ENCODE results near the gene KRT8. TPM values are rescaled to one million over a fixed set of nuclear protein-coding genes. Genes with fewer than 3 reads are reported as not detected.

The KRT8 gene
- total and polyA plus RNA-seq, 7 donors, result 20.6 to 3,526 (median 63.1) TPM

- H3K27me3 ChIP-seq, result peaks cover 6 to 19% (median 12%) of the 10 kb centered on the region in 3 donors
- H3K27ac ChIP-seq, result no peak overlapping the region
- no peaks in the 10 kb centered on the region for H3K36me3 ChIP-seq
- no peak for TF ChIP-seq POLR2A (IDR thresholded peaks at IDR 0.05)
- TF ChIP-seq POLR2AphosphoS5 (IDR thresholded peaks at IDR 0.05), result no peak
- TF ChIP-seq EP300 (IDR thresholded peaks at IDR 0.05), result no peak
- TF ChIP-seq CTCF (IDR thresholded peaks at IDR 0.05), result no peak
- intact Hi-C loops (cut with DNase I), result no loop called here
- H3K4me1 ChIP-seq, result peaks cover 0 to 11% (median 9%) of the 10 kb centered on the region in 4 donors
- no peak overlapping the region for H3K4me3 ChIP-seq
- H3K9me3 ChIP-seq, result no peaks in the 10 kb centered on the region
- 59 to 92% methylated on average over 1 of the region's 1 CpG for WGBS, 2 donors
- DNase-seq, result no peak
These were observed 46.2 kb upstream of the KRT8 start for GRCh38 chr12:52951126-52951525.

- TF ChIP-seq CTCF (IDR thresholded peaks at IDR 0.05) (no peak), POLR2AphosphoS5 (IDR thresholded peaks at IDR 0.05) (no peak), POLR2A (IDR thresholded peaks at IDR 0.05) (no peak), EP300 (IDR thresholded peaks at IDR 0.05) (no peak)
- Histone ChIP-seq H3K27ac (no peak overlapping the region), H3K9me3 (no peaks in the 10 kb centered on the region), H3K4me3 (peak overlapping the region in 1 of 4 donors; percentile 43), H3K36me3 (no peaks in the 10 kb centered on the region), H3K4me1 (peaks cover 0 to 11% (median 9%) of the 10 kb centered on the region in 4 donors), H3K27me3 (peaks cover 6 to 19% (median 12%) of the 10 kb centered on the region in 3 donors)
- intact Hi-C loops (cut with DNase I), result no loop called here
- WGBS, 2 donors, result 22 to 75% methylated on average over 7 of the region's 7 CpGs
- no peak for DNase-seq
These were observed 45.7 kb upstream of the KRT8 start for GRCh38 chr12:52950553-52950952.

- no peaks in the 10 kb centered on the region for H3K36me3 ChIP-seq
- WGBS, 2 donors, result 7 to 44% methylated on average over 13 of the region's 13 CpGs
- H3K4me1 ChIP-seq, result peaks cover 0 to 11% (median 9%) of the 10 kb centered on the region in 4 donors
- peak overlapping the region in 2 of 4 donors; percentile 57 to 68 for H3K27ac ChIP-seq
- no peaks in the 10 kb centered on the region for H3K9me3 ChIP-seq
- TF ChIP-seq EP300 (IDR thresholded peaks at IDR 0.05), result no peak
- TF ChIP-seq CTCF (IDR thresholded peaks at IDR 0.05), result no peak
- peak in 1 of 4 donors; percentile 18 for TF ChIP-seq POLR2AphosphoS5 (IDR thresholded peaks at IDR 0.05)
- peak in 1 of 2 donors; percentile 76 for TF ChIP-seq POLR2A (IDR thresholded peaks at IDR 0.05)
- H3K4me3 ChIP-seq, result peak overlapping the region; percentile 0 to 50 (median 46)
- no peak for DNase-seq
- intact Hi-C loops (cut with DNase I), result no loop called here
- H3K27me3 ChIP-seq, result peaks cover 6 to 19% (median 12%) of the 10 kb centered on the region in 3 donors
These were observed 44.8 kb upstream of the KRT8 start for GRCh38 chr12:52949413-52950331.

- Histone ChIP-seq H3K27ac (no peak overlapping the region), H3K36me3 (no peaks in the 10 kb centered on the region), H3K4me3 (no peak overlapping the region), H3K27me3 (peaks cover 6 to 19% (median 12%) of the 10 kb centered on the region in 3 donors), H3K9me3 (no peaks in the 10 kb centered on the region), H3K4me1 (peaks cover 0 to 11% (median 9%) of the 10 kb centered on the region in 4 donors)
- no peak for DNase-seq
- intact Hi-C loops (cut with DNase I), result no loop called here
- 57 to 82% methylated on average over 12 of the region's 12 CpGs for WGBS, 2 donors
- no peak for TF ChIP-seq CTCF (IDR thresholded peaks at IDR 0.05)
- TF ChIP-seq EP300 (IDR thresholded peaks at IDR 0.05), result no peak
- TF ChIP-seq POLR2AphosphoS5 (IDR thresholded peaks at IDR 0.05), result no peak
- no peak for TF ChIP-seq POLR2A (IDR thresholded peaks at IDR 0.05)
These were observed 43.0 kb upstream of the KRT8 start for GRCh38 chr12:52947738-52948423.

Measured in sigmoid colon (tissue), 7 donors.